HG03039 (cell line): ENCODE data around the gene HNRNPR.
"Not testable (repeated sequence)": the region's sequence is repeated elsewhere in the genome, so short reads cannot be mapped to it uniquely, and the experiment has no call there.

ENCODE experiments used
- ATAC-seq: cut with Tn5 transposase; IDR thresholded peaks from one replicate; pipeline ENCODE4 v1.9.1; 2021; ENCODE audit warnings: mild to moderate bottlenecking, moderate library complexity; ENCODE audit not compliant: unreplicated experiment

Gene HNRNPR

GRCh38 chr1:23257371-23257770, 86.7 kb downstream of the HNRNPR start:
- not testable (repeated sequence) for ATAC-seq
